Measurements from ENCODE around the gene CTSA. TPM values are rescaled to one million over a fixed set of nuclear protein-coding genes. Genes with fewer than 3 reads are reported as not detected.

Gene CTSA
- total RNA-seq, 2 experiments from 2014 or later = 40.3 to 42.6 TPM

- Mint-ChIP-seq H3K36me3 (ENCODE audit: low read depth) (peaks cover 50% of the 10 kb centered on the region), H3K4me1 (ENCODE audit: low read depth) (peaks cover 35% of the 10 kb centered on the region), H3K27me3 (no peaks in the 10 kb centered on the region), H3K4me3 (no peak overlapping the region), H3K27ac (no peak overlapping the region), H3K9me3 (no peaks in the 10 kb centered on the region)
- TF ChIP-seq CTCF (IDR thresholded peaks at IDR 0.05) = no peak
- no peaks in the 10 kb centered on the region for H3K9me3 ChIP-seq (ENCODE audit: control insufficient read depth in 1 of 2, insufficient read depth in 1 of 2, low read length in 2 of 2)
- H3K4me1 ChIP-seq (ENCODE audit: insufficient read depth, low read length) = peaks cover 51% of the 10 kb centered on the region
- ChIA-PET POLR2A (interaction anchor here (8.2 kb wide), 1 partner anchor 40 kb away, joined by 105 read pairs; the partner anchor contains the start of gene PCIF1), CTCF (no interaction called here)
- H3K27me3 ChIP-seq (ENCODE audit: control insufficient read depth in 1 of 2, insufficient read depth in 2 of 2, low read length in 2 of 2) = no peaks in the 10 kb centered on the region
- intact Hi-C loops (cut with DNase I, micrococcal nuclease) = loop anchor here (5.0 kb wide), 2 partner anchors 37 to 82 kb away; partner anchors contain the start of genes ACOT8 (in 1 of the 2), UBE2C (in 1 of the 2) and ZSWIM3 (in 1 of the 2)
- ATAC-seq (ENCODE audit: poor library complexity) (no peak), DNase-seq (peak in 1 of 14 experiments; percentile 36)
- H3K4me3 ChIP-seq (ENCODE audit: low read length) = no peak overlapping the region
- no peak overlapping the region for H3K27ac ChIP-seq (ENCODE audit: low read depth in 1 of 2, low read length in 2 of 2)
- H3K36me3 ChIP-seq (ENCODE audit: insufficient read depth, low read length) = peaks cover 54% of the 10 kb centered on the region
Observed at GRCh38 chr20:45894797-45895196, 3.7 kb downstream of the CTSA start.

GRCh38 chr20:45896641-45897161 is 5.6 kb downstream of the CTSA start:
- no peak for TF ChIP-seq CTCF (IDR thresholded peaks at IDR 0.05)
- Mint-ChIP-seq H3K36me3 (ENCODE audit: low read depth) (peaks cover 38% of the 10 kb centered on the region), H3K27ac (no peak overlapping the region), H3K4me3 (no peak overlapping the region), H3K4me1 (ENCODE audit: low read depth) (peaks cover 21% of the 10 kb centered on the region), H3K27me3 (no peaks in the 10 kb centered on the region), H3K9me3 (no peaks in the 10 kb centered on the region)
- Histone ChIP-seq H3K27me3 (ENCODE audit: control insufficient read depth in 1 of 2, insufficient read depth in 2 of 2, low read length in 2 of 2) (no peaks in the 10 kb centered on the region), H3K27ac (ENCODE audit: low read depth in 1 of 2, low read length in 2 of 2) (no peak overlapping the region), H3K4me3 (ENCODE audit: low read length) (no peak overlapping the region), H3K36me3 (ENCODE audit: insufficient read depth, low read length) (peaks cover 54% of the 10 kb centered on the region), H3K9me3 (ENCODE audit: control insufficient read depth in 1 of 2, insufficient read depth in 1 of 2, low read length in 2 of 2) (no peaks in the 10 kb centered on the region), H3K4me1 (ENCODE audit: insufficient read depth, low read length) (peaks cover 34% of the 10 kb centered on the region)
- ChIA-PET POLR2A (no interaction called here), CTCF (no interaction called here)
- ATAC-seq (ENCODE audit: poor library complexity) = no peak
- intact Hi-C loops (cut with DNase I, micrococcal nuclease) = no loop called here
- DNase-seq = no peak

- Mint-ChIP-seq H3K4me1 (ENCODE audit: low read depth) (peaks cover 15% of the 10 kb centered on the region), H3K4me3 (no peak overlapping the region), H3K9me3 (no peaks in the 10 kb centered on the region), H3K27ac (no peak overlapping the region), H3K36me3 (ENCODE audit: low read depth) (peaks cover 38% of the 10 kb centered on the region), H3K27me3 (no peaks in the 10 kb centered on the region)
- Histone ChIP-seq H3K4me3 (ENCODE audit: low read length) (no peak overlapping the region), H3K27me3 (ENCODE audit: control insufficient read depth in 1 of 2, insufficient read depth in 2 of 2, low read length in 2 of 2) (no peaks in the 10 kb centered on the region), H3K4me1 (ENCODE audit: insufficient read depth, low read length) (peaks cover 28% of the 10 kb centered on the region), H3K36me3 (ENCODE audit: insufficient read depth, low read length) (peaks cover 54% of the 10 kb centered on the region), H3K9me3 (ENCODE audit: control insufficient read depth in 1 of 2, insufficient read depth in 1 of 2, low read length in 2 of 2) (no peaks in the 10 kb centered on the region), H3K27ac (ENCODE audit: low read depth in 1 of 2, low read length in 2 of 2) (no peak overlapping the region)
- POLR2A ChIA-PET = no interaction called here
- no peak for DNase-seq
- ATAC-seq (ENCODE audit: poor library complexity) = no peak
- TF ChIP-seq CTCF (IDR thresholded peaks at IDR 0.05) = no peak
- CTCF ChIA-PET = no interaction called here
- intact Hi-C loops (cut with DNase I, micrococcal nuclease) = no loop called here
Observed at GRCh38 chr20:45897289-45897688, 6.2 kb downstream of the CTSA start.
